Lung (tissue), 12 donors: ENCODE data around the gene CLP1. TPM values are rescaled to one million over a fixed set of nuclear protein-coding genes. Genes with fewer than 3 reads are reported as not detected.
"Not testable (repeated sequence)": the region's sequence is repeated elsewhere in the genome, so short reads cannot be mapped to it uniquely, and the experiment has no call there.

Source experiments
- ATAC-seq: fragments of 200-7000 bp; cut with Tn5 transposase; one replicate; pipeline ENCODE4 v1.9.1; 2020; ENCODE audit warnings: moderate number of reproducible peaks; ENCODE audit not compliant: insufficient read depth, low FRiP score
- DNase-seq, 3 donors: peaks; one replicate each; pipeline ENCODE4 v3.0.0-alpha.2; 2013 to 2017
- H3K27ac ChIP-seq, 2 donors: one replicate each; pipeline ENCODE4 v1.5.1; 2013; ENCODE audit warnings: mild to moderate bottlenecking in 2 of 2, moderate library complexity in 2 of 2, control low read depth in 1 of 2, inconsistent platforms in 1 of 2, low read depth in 1 of 2, low read length in 1 of 2
- H3K27me3 ChIP-seq, 3 donors: one replicate each; pipeline ENCODE4 v1.5.1; 2013; ENCODE audit warnings: low read length in 2 of 3; ENCODE audit not compliant: control insufficient read depth in 3 of 3, insufficient read depth in 3 of 3
- H3K36me3 ChIP-seq, 4 donors: one replicate each; pipeline ENCODE4 v1.5.1; 2013; ENCODE audit warnings: low read length in 4 of 4, mild to moderate bottlenecking in 1 of 4, moderate library complexity in 1 of 4; ENCODE audit not compliant: control insufficient read depth in 4 of 4, insufficient read depth in 4 of 4
- H3K4me1 ChIP-seq, 5 donors: one replicate each; pipeline ENCODE4 v1.5.1; 2013; ENCODE audit warnings: low read length in 5 of 5, mild to moderate bottlenecking in 2 of 5, moderate library complexity in 1 of 5; ENCODE audit not compliant: control insufficient read depth in 5 of 5, insufficient read depth in 5 of 5
- H3K4me3 ChIP-seq: one replicate; pipeline ENCODE4 v1.5.1; 2013; ENCODE audit warnings: mild to moderate bottlenecking, control low read depth, moderate library complexity
- H3K9ac ChIP-seq, 2 donors: one replicate each; pipeline ENCODE4 v1.5.1; 2013; ENCODE audit warnings: low read length in 2 of 2, control low read depth in 1 of 2; ENCODE audit not compliant: insufficient read depth in 1 of 2
- H3K9me3 ChIP-seq, 4 donors: one replicate each; pipeline ENCODE4 v1.5.1; 2013; ENCODE audit warnings: low read length in 3 of 4, mild to moderate bottlenecking in 1 of 4, moderate library complexity in 1 of 4; ENCODE audit not compliant: control insufficient read depth in 4 of 4, insufficient read depth in 3 of 4
- WGBS, 2 donors: extraction: QIAGEN DNeasy Blood & Tissue Kit; methylation state at CpG; one replicate each; pipeline ENCODE4 v1.1.7; 2013; 5-methylcytosine and 5-hydroxymethylcytosine counted together
- polyA plus RNA-seq, 2 donors: library from polyadenylated mRNA; stranded (reverse); fragments of 200-250 nt; gene quantifications; one replicate each; pipeline ENCODE4 v1.2.1, GENCODE V29; 2013
- total RNA-seq, 2 donors: library from RNA; depleted of rRNA in 1 of 2; stranded (reverse); fragments of >200 nt in 1 of 2; gene quantifications; one replicate each; pipeline ENCODE4 v1.2.1, GENCODE V29; 2014 to 2021
- TF ChIP-seq, protein P1 (sequence below): IDR thresholded peaks from 2 replicates; pipeline ENCODE4 v1.5.1; 2012; ENCODE audit warnings: mild to moderate bottlenecking; ENCODE audit errors: control extremely low read depth, extremely low read depth
- donor health status: control.
- donor health status: control.
- donor health status: Bipolar disorder and iron deficiency.
- donor health status: healthy.
- donor health status: DM: yes; HTN: yes; CAD: no.

The CLP1 gene
- total and polyA plus RNA-seq, 4 donors = 6.5 to 16.6 (median 9.7) TPM

DNA sequence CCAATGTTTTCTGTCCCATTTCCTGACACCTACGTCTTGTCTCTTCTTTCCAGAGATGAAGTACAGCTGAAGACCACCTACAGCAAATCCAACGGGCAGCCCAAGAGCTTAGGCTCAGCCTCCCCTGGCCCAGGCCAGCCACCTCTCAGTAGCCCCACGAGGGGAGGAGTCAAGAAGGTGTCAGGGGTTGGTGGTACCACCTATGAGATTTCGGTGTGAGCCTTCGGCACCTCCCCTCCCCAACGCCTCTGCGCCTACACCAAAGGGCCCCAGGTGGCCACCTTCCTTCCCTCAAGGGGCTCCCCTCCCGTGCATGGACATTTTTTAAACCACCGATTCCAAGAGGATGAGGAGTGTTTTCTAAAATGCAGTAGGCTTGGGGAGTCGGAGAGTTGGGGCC lies 42.3 kb downstream of the CLP1 start:
- ATAC-seq (no peak), DNase-seq (no peak)
- H3K9ac ChIP-seq = no peak overlapping the region
- no peaks in the 10 kb centered on the region for H3K9me3 ChIP-seq
- no peak overlapping the region for H3K4me3 ChIP-seq
- H3K36me3 ChIP-seq = peaks cover 31 to 49% (median 37%) of the 10 kb centered on the region in 4 donors
- no peak overlapping the region for H3K27ac ChIP-seq
- no peaks in the 10 kb centered on the region for H3K27me3 ChIP-seq
- WGBS, 2 donors = 89 to 90% methylated on average over 10 of the region's 10 CpGs
- TF ChIP-seq, protein P1, sequence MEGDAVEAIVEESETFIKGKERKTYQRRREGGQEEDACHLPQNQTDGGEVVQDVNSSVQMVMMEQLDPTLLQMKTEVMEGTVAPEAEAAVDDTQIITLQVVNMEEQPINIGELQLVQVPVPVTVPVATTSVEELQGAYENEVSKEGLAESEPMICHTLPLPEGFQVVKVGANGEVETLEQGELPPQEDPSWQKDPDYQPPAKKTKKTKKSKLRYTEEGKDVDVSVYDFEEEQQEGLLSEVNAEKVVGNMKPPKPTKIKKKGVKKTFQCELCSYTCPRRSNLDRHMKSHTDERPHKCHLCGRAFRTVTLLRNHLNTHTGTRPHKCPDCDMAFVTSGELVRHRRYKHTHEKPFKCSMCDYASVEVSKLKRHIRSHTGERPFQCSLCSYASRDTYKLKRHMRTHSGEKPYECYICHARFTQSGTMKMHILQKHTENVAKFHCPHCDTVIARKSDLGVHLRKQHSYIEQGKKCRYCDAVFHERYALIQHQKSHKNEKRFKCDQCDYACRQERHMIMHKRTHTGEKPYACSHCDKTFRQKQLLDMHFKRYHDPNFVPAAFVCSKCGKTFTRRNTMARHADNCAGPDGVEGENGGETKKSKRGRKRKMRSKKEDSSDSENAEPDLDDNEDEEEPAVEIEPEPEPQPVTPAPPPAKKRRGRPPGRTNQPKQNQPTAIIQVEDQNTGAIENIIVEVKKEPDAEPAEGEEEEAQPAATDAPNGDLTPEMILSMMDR = no peak
- H3K4me1 ChIP-seq = no peaks in the 10 kb centered on the region

DNA sequence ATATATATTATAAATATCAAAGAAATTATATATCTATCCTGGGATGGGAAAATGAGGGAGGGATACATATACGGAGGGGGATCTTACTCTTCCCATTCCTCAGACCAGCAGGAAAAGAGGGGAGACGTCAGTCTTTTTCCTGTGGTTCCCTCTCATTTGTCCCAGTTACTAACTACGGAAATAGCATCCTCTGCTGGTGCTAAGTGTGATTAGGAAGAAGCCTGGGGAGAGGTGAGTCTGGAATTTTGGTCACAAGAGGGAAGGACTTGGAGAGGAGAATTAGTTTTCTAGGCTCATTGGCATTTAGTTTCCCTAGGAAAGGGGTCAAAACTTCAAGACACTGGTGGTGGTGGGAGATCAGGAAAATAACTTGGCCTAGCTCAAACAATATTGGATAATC lies 42.9 kb downstream of the CLP1 start:
- WGBS, 2 donors = 76 to 81% methylated on average over 3 of the region's 3 CpGs
- no peaks in the 10 kb centered on the region for H3K27me3 ChIP-seq
- ATAC-seq = no peak

GRCh38 chr11:57703341-57703740 lies 45.8 kb downstream of the CLP1 start:
- H3K9ac ChIP-seq = no peak overlapping the region
- no peak overlapping the region for H3K27ac ChIP-seq
- no peak for DNase-seq
- H3K4me1 ChIP-seq = no peaks in the 10 kb centered on the region
- 94 to 97% methylated on average over 4 of the region's 4 CpGs for WGBS, 2 donors
- no peak overlapping the region for H3K4me3 ChIP-seq
- no peak for ATAC-seq
- H3K27me3 ChIP-seq = no peaks in the 10 kb centered on the region
- TF ChIP-seq, protein P1 = no peak
- H3K36me3 ChIP-seq = peaks cover 21 to 30% (median 26%) of the 10 kb centered on the region in 4 donors
- H3K9me3 ChIP-seq = no peaks in the 10 kb centered on the region

More for the DNA sequence above, 42.9 kb downstream of the CLP1 start:
- Histone ChIP-seq H3K4me1 (no peaks in the 10 kb centered on the region), H3K4me3 (no peak overlapping the region), H3K9ac (no peak overlapping the region), H3K36me3 (peaks cover 30 to 49% (median 36%) of the 10 kb centered on the region in 4 donors), H3K9me3 (no peaks in the 10 kb centered on the region), H3K27ac (no peak overlapping the region)
- TF ChIP-seq, protein P1 = no peak
- DNase-seq = no peak

GRCh38 chr11:57704932-57705331 lies 47.4 kb downstream of the CLP1 start:
- Histone ChIP-seq H3K9ac (no peak overlapping the region), H3K36me3 (peaks cover 13 to 20% (median 18%) of the 10 kb centered on the region in 4 donors), H3K4me3 (no peak overlapping the region), H3K9me3 (no peaks in the 10 kb centered on the region), H3K4me1 (peaks cover 0 to under 1% (median 0%) of the 10 kb centered on the region in 5 donors), H3K27me3 (no peaks in the 10 kb centered on the region), H3K27ac (no peak overlapping the region)
- DNase-seq = no peak
- WGBS, 2 donors = 92% methylated on average over 6 of the region's 6 CpGs
- TF ChIP-seq, protein P1 = no peak
- no peak for ATAC-seq

GRCh38 chr11:57705432-57705831 lies 47.9 kb downstream of the CLP1 start:
- H3K9me3 ChIP-seq, ATAC-seq, H3K4me1 ChIP-seq, H3K27me3 ChIP-seq, H3K4me3 ChIP-seq, H3K27ac ChIP-seq, DNase-seq, H3K9ac ChIP-seq: not testable (repeated sequence)
- peaks cover 11 to 20% (median 16%) of the 10 kb centered on the region in 4 donors for H3K36me3 ChIP-seq
- WGBS, 2 donors = 68 to 91% methylated on average over 8 of the region's 8 CpGs
